A549 (cell line): Measurements from ENCODE around the gene SLAMF1.

Source experiments
- CTCF ChIP-seq: fragments of >200 bp; sonication (Bioruptor Twin); formaldehyde crosslinking; IDR thresholded peaks from 3 replicates; pipeline ENCODE4 v1.5.1; 2016
- EP300 ChIP-seq, 2 experiments: fragments of >200 bp; sonication (Bioruptor Twin); formaldehyde crosslinking; IDR thresholded peaks; 2 replicates in 1 of 2; 3 replicates in 1 of 2; pipeline ENCODE4 v1.6.1; 2016 to 2017
- KDM1A ChIP-seq: fragments of 200-600 bp; sonication (generic); IDR thresholded peaks from 2 replicates; pipeline ENCODE4 v1.6.1; 2016; ENCODE audit warnings: low read depth, mild to moderate bottlenecking
- MAZ ChIP-seq: fragments of 150-350 bp; IDR thresholded peaks from 2 replicates; pipeline ENCODE4 v1.6.1; 2014; ENCODE audit warnings: antibody characterized with exemption, low read depth, low read length, borderline replicate concordance
- MYC ChIP-seq: IDR thresholded peaks from 2 replicates; pipeline ENCODE4 v1.6.1; 2012; ENCODE audit warnings: mild to moderate bottlenecking, inconsistent platforms, low read length, improper control_type of control experiment, borderline replicate concordance
- NR3C1 ChIP-seq: fragments of >200 bp; sonication (Bioruptor Twin); formaldehyde crosslinking; IDR thresholded peaks from 3 replicates; pipeline ENCODE4 v1.6.1; 2017
- POLR2A ChIP-seq: IDR thresholded peaks from 2 replicates; pipeline ENCODE4 v1.6.1; 2012; ENCODE audit warnings: mild to moderate bottlenecking, low read length
- REST ChIP-seq: fragments of 200-600 bp; sonication (generic); IDR thresholded peaks from 2 replicates; pipeline ENCODE4 v1.6.1; 2016; ENCODE audit warnings: antibody characterized with exemption, mild to moderate bottlenecking, moderate library complexity
- TF ChIP-seq, protein P1 (sequence below): IDR thresholded peaks from 2 replicates; pipeline ENCODE4 v1.6.1; 2012; ENCODE audit warnings: low read depth, borderline replicate concordance
- TF ChIP-seq, protein P2 (sequence below): IDR thresholded peaks from 2 replicates; pipeline ENCODE4 v1.6.1; 2012
- TF ChIP-seq, protein P3 (sequence below): IDR thresholded peaks from 2 replicates; pipeline ENCODE4 v1.6.1; 2012

DNA sequence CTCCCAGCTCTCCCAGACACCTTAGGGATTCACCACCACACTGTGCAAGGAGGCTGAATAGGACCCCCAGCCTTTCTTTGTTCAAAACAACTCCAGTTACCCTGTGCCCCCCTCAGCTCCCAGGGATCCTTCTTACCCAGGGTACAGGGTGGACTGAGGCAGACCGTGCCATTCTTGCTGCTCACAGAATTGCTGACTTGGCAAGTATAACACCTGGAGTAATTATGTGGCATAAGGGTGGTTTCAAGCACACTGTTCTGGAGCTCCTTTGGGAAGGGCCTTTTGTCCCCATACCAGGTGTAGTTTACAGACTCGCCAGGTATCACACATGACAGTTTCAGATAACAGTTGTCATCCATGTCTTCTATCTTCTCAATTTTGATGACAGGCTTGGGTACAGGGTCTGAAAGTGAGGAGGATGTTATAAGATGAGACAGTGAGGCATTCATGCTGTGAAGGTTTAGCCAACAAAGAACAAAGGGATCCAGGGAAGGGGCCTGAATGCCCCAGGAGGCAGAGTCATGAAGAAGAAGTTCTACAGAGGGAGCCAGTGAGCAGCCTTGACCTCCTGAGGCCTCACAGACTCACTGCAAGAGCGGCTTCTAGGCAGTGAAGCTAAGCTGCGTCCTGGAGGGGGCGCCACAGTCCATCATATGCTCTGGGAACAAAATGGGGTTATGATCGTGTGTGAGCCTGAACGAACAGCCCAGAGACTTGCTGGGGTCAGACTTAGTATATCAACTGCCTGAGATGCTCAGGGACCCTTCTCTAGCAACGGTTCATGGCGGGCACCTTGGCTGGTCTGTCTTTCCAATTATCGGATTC lies 34.4 kb upstream of the SLAMF1 start:
- TF ChIP-seq, protein P1, sequence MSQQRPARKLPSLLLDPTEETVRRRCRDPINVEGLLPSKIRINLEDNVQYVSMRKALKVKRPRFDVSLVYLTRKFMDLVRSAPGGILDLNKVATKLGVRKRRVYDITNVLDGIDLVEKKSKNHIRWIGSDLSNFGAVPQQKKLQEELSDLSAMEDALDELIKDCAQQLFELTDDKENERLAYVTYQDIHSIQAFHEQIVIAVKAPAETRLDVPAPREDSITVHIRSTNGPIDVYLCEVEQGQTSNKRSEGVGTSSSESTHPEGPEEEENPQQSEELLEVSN = no peak
- TF ChIP-seq, protein P2, sequence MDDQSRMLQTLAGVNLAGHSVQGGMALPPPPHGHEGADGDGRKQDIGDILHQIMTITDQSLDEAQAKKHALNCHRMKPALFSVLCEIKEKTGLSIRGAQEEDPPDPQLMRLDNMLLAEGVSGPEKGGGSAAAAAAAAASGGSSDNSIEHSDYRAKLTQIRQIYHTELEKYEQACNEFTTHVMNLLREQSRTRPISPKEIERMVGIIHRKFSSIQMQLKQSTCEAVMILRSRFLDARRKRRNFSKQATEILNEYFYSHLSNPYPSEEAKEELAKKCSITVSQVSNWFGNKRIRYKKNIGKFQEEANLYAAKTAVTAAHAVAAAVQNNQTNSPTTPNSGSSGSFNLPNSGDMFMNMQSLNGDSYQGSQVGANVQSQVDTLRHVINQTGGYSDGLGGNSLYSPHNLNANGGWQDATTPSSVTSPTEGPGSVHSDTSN = no peak
- TF ChIP-seq, protein P3, sequence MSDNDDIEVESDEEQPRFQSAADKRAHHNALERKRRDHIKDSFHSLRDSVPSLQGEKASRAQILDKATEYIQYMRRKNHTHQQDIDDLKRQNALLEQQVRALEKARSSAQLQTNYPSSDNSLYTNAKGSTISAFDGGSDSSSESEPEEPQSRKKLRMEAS = no peak
- no peak for TF ChIP-seq MYC
- no peak for TF ChIP-seq POLR2A
- TF ChIP-seq REST = no peak
- no peak for TF ChIP-seq MAZ
- peak; percentile 51 for TF ChIP-seq CTCF
- TF ChIP-seq NR3C1 = no peak
- no peak for TF ChIP-seq EP300 (IDR thresholded peaks at IDR 0.05)
- no peak for TF ChIP-seq KDM1A
